ENCODE measurements around the gene MAZ. TPM values are rescaled to one million over a fixed set of nuclear protein-coding genes. Genes with fewer than 3 reads are reported as not detected.

MAZ gene
- total and polyA plus RNA-seq, 4 donors, result 94.9 to 170 (median 136) TPM

- H3K4me3 ChIP-seq, result no peak overlapping the region
- H3K27me3 ChIP-seq (ENCODE audit: control insufficient read depth in 3 of 3, insufficient read depth in 3 of 3, low read length in 2 of 3), result no peaks in the 10 kb centered on the region
- peak overlapping the region in 1 of 2 donors; percentile 49 for H3K27ac ChIP-seq (ENCODE audit: low read depth in 1 of 2, low read length in 1 of 2)
- H3K36me3 ChIP-seq (ENCODE audit: control insufficient read depth in 4 of 4, insufficient read depth in 4 of 4, low read length in 4 of 4), result peaks cover 0 to 22% (median 14%) of the 10 kb centered on the region in 4 donors
- H3K4me1 ChIP-seq (ENCODE audit: control insufficient read depth in 5 of 5, insufficient read depth in 5 of 5, low read length in 5 of 5), result peaks cover 8 to 69% (median 27%) of the 10 kb centered on the region in 5 donors
- DNase-seq, result no peak
- peak overlapping the region in 1 of 2 donors; percentile 13 for H3K9ac ChIP-seq (ENCODE audit: insufficient read depth in 1 of 2, low read length in 2 of 2)
- no peak for ATAC-seq (ENCODE audit: insufficient read depth, low FRiP score)
- no peak for TF ChIP-seq CTCF (IDR thresholded peaks at IDR 0.05; ENCODE audit: control extremely low read depth, extremely low read depth)
- H3K9me3 ChIP-seq (ENCODE audit: control insufficient read depth in 4 of 4, insufficient read depth in 3 of 4, low read length in 3 of 4), result no peaks in the 10 kb centered on the region
- 80 to 88% methylated on average over 31 of the region's 31 CpGs for WGBS, 2 donors
These were observed 2.9 kb downstream of the MAZ start for GRCh38 chr16:29809031-29809747.

GRCh38 chr16:29809850-29810698, 3.7 kb downstream of the MAZ start:
- H3K4me3 ChIP-seq, result no peak overlapping the region
- H3K36me3 ChIP-seq (ENCODE audit: control insufficient read depth in 4 of 4, insufficient read depth in 4 of 4, low read length in 4 of 4), result peaks cover 0 to 22% (median 14%) of the 10 kb centered on the region in 4 donors
- H3K4me1 ChIP-seq (ENCODE audit: control insufficient read depth in 5 of 5, insufficient read depth in 5 of 5, low read length in 5 of 5), result peaks cover 8 to 69% (median 30%) of the 10 kb centered on the region in 5 donors
- H3K9me3 ChIP-seq (ENCODE audit: control insufficient read depth in 4 of 4, insufficient read depth in 3 of 4, low read length in 3 of 4), result no peaks in the 10 kb centered on the region
- no peak for TF ChIP-seq CTCF (IDR thresholded peaks at IDR 0.05; ENCODE audit: control extremely low read depth, extremely low read depth)
- H3K9ac ChIP-seq (ENCODE audit: insufficient read depth in 1 of 2, low read length in 2 of 2), result no peak overlapping the region
- DNase-seq, result no peak
- peak overlapping the region; percentile 17 to 21 for H3K27ac ChIP-seq (ENCODE audit: low read depth in 1 of 2, low read length in 1 of 2)
- H3K27me3 ChIP-seq (ENCODE audit: control insufficient read depth in 3 of 3, insufficient read depth in 3 of 3, low read length in 2 of 3), result no peaks in the 10 kb centered on the region
- ATAC-seq (ENCODE audit: insufficient read depth, low FRiP score), result no peak
- WGBS, 2 donors, result 62 to 65% methylated on average over 16 to 23 of the region's 23 CpGs

GRCh38 chr16:29810699-29811169, 4.4 kb downstream of the MAZ start:
- Histone ChIP-seq H3K36me3 (ENCODE audit: control insufficient read depth in 4 of 4, insufficient read depth in 4 of 4, low read length in 4 of 4) (peaks cover 0 to 22% (median 14%) of the 10 kb centered on the region in 4 donors), H3K4me1 (ENCODE audit: control insufficient read depth in 5 of 5, insufficient read depth in 5 of 5, low read length in 5 of 5) (peaks cover 8 to 73% (median 31%) of the 10 kb centered on the region in 5 donors), H3K9ac (ENCODE audit: insufficient read depth in 1 of 2, low read length in 2 of 2) (peak overlapping the region in 1 of 2 donors; percentile 47), H3K9me3 (ENCODE audit: control insufficient read depth in 4 of 4, insufficient read depth in 3 of 4, low read length in 3 of 4) (no peaks in the 10 kb centered on the region), H3K27me3 (ENCODE audit: control insufficient read depth in 3 of 3, insufficient read depth in 3 of 3, low read length in 2 of 3) (no peaks in the 10 kb centered on the region), H3K27ac (ENCODE audit: low read depth in 1 of 2, low read length in 1 of 2) (peak overlapping the region; percentile 17 to 43), H3K4me3 (no peak overlapping the region)
- no peak for TF ChIP-seq CTCF (IDR thresholded peaks at IDR 0.05; ENCODE audit: control extremely low read depth, extremely low read depth)
- no peak for DNase-seq
- ATAC-seq (ENCODE audit: insufficient read depth, low FRiP score), result no peak
- WGBS, 2 donors, result 27 to 36% methylated on average over 9 of the region's 9 CpGs

Data from lung (tissue), 12 donors.